GM19351 (cell line): ENCODE data around the gene TDP1.
A peak's percentile ranks its signal among the peaks of the same experiment; 100 is the strongest.

Source experiments
- ATAC-seq: cut with Tn5 transposase; IDR thresholded peaks from one replicate; pipeline ENCODE4 v1.9.1; 2021; ENCODE audit warnings: mild to moderate bottlenecking, moderate library complexity; ENCODE audit not compliant: unreplicated experiment

The TDP1 gene

GRCh38 chr14:89936654-89937185, 19.0 kb upstream of the TDP1 start:
- ATAC-seq, result no peak

- no peak for ATAC-seq
Observed at GRCh38 chr14:89941830-89942377, 13.8 kb upstream of the TDP1 start.

GRCh38 chr14:89947344-89947743, 8.4 kb upstream of the TDP1 start:
- ATAC-seq, result no peak

- no peak for ATAC-seq
Observed at GRCh38 chr14:89952576-89952975, 3.2 kb upstream of the TDP1 start.

GRCh38 chr14:89953602-89954001, 2.1 kb upstream of the TDP1 start:
- no peak for ATAC-seq

- peak; percentile 74 for ATAC-seq
Observed at GRCh38 chr14:89954070-89955021, 1.4 kb upstream of the TDP1 start, which contains the start of gene EFCAB11. TSS of gene EFCAB11 (minus strand) at chr14:89954730. CDS start at chr14:89954660, 70 bp downstream.

GRCh38 chr14:89955022-89955744, 544 bp upstream of the TDP1 start:
- peak; percentile 15 for ATAC-seq

- no peak for ATAC-seq
Observed at GRCh38 chr14:89956661-89957009, 908 bp downstream of the TDP1 start.

- no peak for ATAC-seq
Observed at GRCh38 chr14:89957376-89957775, 1.6 kb downstream of the TDP1 start.

GRCh38 chr14:89957791-89958190, 2.1 kb downstream of the TDP1 start:
- no peak for ATAC-seq

- ATAC-seq, result no peak
Observed at GRCh38 chr14:89958966-89959365, 3.2 kb downstream of the TDP1 start.

GRCh38 chr14:89959853-89960445, 4.2 kb downstream of the TDP1 start:
- no peak for ATAC-seq

- no peak for ATAC-seq
Observed at GRCh38 chr14:89960914-89961313, 5.2 kb downstream of the TDP1 start.

- ATAC-seq, result no peak
Observed at GRCh38 chr14:89963288-89963978, 7.7 kb downstream of the TDP1 start.

- no peak for ATAC-seq
Observed at GRCh38 chr14:89965839-89966238, 10.1 kb downstream of the TDP1 start.

GRCh38 chr14:89973234-89973823, 17.6 kb downstream of the TDP1 start:
- peak; percentile 73 for ATAC-seq

GRCh38 chr14:89977668-89978067, 21.9 kb downstream of the TDP1 start:
- no peak for ATAC-seq

- no peak for ATAC-seq
Observed at GRCh38 chr14:89978656-89979055, 22.9 kb downstream of the TDP1 start.

- ATAC-seq, result no peak
Observed at GRCh38 chr14:89983375-89983774, 27.6 kb downstream of the TDP1 start.
